ENCODE data around the gene METTL17.

The METTL17 gene

GRCh38 chr14:21024585-21025370, 35.0 kb downstream of the METTL17 start, which contains the start of gene NDRG2:
Gene NDRG2, minus strand, starts transcription at chr14:21025061. Its CDS starts 1,746 bp downstream, at chr14:21023315.
- no peak for DNase-seq (ENCODE audit: low read depth)

GRCh38 chr14:21025371-21026273, 35.8 kb downstream of the METTL17 start:
- no peak for DNase-seq (ENCODE audit: low read depth)

GRCh38 chr14:21026274-21026987, 36.7 kb downstream of the METTL17 start:
- DNase-seq (ENCODE audit: low read depth), result no peak

GRCh38 chr14:21026988-21027315, 37.2 kb downstream of the METTL17 start:
- DNase-seq (ENCODE audit: low read depth), result no peak

- no peak for DNase-seq (ENCODE audit: low read depth)
Measured at GRCh38 chr14:21029917-21030316, 40.1 kb downstream of the METTL17 start, which contains the start of gene TPPP2. Gene TPPP2, plus strand, starts transcription at chr14:21030217. Its CDS starts 365 bp downstream, at chr14:21030582.

GRCh38 chr14:21030531-21030930, 40.8 kb downstream of the METTL17 start:
- no peak for DNase-seq (ENCODE audit: low read depth)

GRCh38 chr14:21032326-21033132, 42.7 kb downstream of the METTL17 start:
- no peak for DNase-seq (ENCODE audit: low read depth)

- DNase-seq (ENCODE audit: low read depth), result no peak
Measured at GRCh38 chr14:21033133-21033698, 43.4 kb downstream of the METTL17 start.

GRCh38 chr14:21034707-21035106, 44.9 kb downstream of the METTL17 start, which contains the start of gene RNASE13:
Gene RNASE13, minus strand, starts transcription at chr14:21034807. Its CDS starts 519 bp downstream, at chr14:21034288.
- no peak for DNase-seq (ENCODE audit: low read depth)

GRCh38 chr14:21036751-21037150, 47.0 kb downstream of the METTL17 start:
- DNase-seq (ENCODE audit: low read depth), result no peak

GRCh38 chr14:21037156-21037555, 47.4 kb downstream of the METTL17 start:
- DNase-seq (ENCODE audit: low read depth), result no peak

- peak; percentile 66 for DNase-seq (ENCODE audit: low read depth)
Measured at GRCh38 chr14:21038441-21039422, 49.0 kb downstream of the METTL17 start.

- peak; percentile 67 for DNase-seq (ENCODE audit: low read depth)
Measured at GRCh38 chr14:21039585-21040369, 50.0 kb downstream of the METTL17 start.

- DNase-seq (ENCODE audit: low read depth), result no peak
Measured at GRCh38 chr14:21040370-21040925, 50.7 kb downstream of the METTL17 start.

GRCh38 chr14:21040941-21041340, 51.2 kb downstream of the METTL17 start:
- DNase-seq (ENCODE audit: low read depth), result peak; percentile 57

GRCh38 chr14:21041676-21042433, 52.1 kb downstream of the METTL17 start, which contains the start of gene RNASE7:
Gene RNASE7, plus strand, starts transcription at chr14:21042362. Its CDS starts 631 bp downstream, at chr14:21042993.
- peak; percentile 68 for DNase-seq (ENCODE audit: low read depth)

GRCh38 chr14:21042918-21043317, 53.1 kb downstream of the METTL17 start:
- no peak for DNase-seq (ENCODE audit: low read depth)
